Measurements from ENCODE around the gene POLD2.

Gene POLD2

DNA sequence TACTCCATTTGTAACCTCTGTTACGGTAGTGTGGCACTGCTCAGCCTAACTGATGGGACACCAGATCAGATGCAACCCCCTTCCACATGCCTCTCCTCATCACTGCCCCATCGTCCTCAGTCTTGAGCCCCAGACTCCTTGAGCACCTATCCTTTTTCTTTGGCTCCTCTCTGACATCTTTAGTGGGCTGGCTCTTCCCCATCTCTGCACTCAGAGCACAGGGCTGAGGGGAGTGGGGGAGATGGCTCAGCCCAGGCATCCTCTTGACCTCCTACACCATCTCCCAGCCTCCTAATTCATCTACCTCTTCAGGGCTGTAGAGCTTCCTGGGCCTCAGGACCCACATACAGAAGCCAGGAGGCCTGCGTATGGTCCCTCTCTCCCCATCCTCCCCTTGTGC, 39.6 kb downstream of the POLD2 start:
- Histone ChIP-seq H3K4me1 (ENCODE audit: control insufficient read depth in 5 of 5, insufficient read depth in 5 of 5, low read length in 5 of 5) (peaks cover 2 to 70% (median 59%) of the 10 kb centered on the region in 5 donors), H3K27ac (ENCODE audit: low read depth, low read length) (peak overlapping the region; percentile 15), H3K9ac (ENCODE audit: low read length in 5 of 5) (peak overlapping the region in 1 of 5 donors; percentile 34), H3K27me3 (ENCODE audit: control insufficient read depth in 5 of 5, insufficient read depth in 4 of 5, low read length in 5 of 5) (no peaks in the 10 kb centered on the region), H3K36me3 (ENCODE audit: control insufficient read depth in 5 of 5, insufficient read depth in 5 of 5, low read length in 5 of 5) (peaks cover 0 to 23% (median 20%) of the 10 kb centered on the region in 5 donors), H3K4me3 (ENCODE audit: low read depth in 1 of 5, low read length in 5 of 5) (no peak overlapping the region), H3K9me3 (ENCODE audit: control insufficient read depth in 5 of 5, low read length in 5 of 5) (no peaks in the 10 kb centered on the region)

DNA sequence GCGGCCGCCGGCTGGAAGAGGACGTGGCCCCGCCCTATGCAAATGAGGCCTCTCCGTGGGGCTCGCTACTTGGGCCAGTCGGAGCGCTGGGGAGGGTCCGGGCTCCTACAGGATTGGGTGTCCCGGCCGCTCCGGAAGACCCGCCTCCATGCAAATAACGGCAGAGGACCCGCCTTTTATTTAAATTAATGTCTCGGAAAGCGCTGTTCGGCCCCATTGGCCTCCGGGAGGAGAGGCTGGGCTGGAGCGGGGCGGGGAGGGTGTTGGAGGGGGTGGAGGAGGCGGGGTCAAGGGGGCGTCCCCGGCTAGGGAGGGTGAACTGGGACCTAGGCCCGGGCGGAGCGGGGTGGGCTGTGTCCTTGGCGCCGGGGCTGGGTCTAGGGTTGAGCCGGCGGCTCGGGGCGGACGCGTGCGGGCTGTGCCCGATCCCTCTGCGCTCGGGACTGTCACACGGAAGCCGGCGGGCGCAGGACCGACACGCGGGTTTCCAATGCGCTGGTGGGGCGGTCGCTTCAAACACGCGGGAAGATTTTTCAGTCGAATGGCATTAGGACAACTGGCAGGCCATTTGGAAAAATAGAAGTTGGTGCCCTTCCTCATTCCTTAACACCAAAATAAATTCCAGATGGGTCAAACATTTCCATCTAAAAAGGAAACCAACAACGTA, 40.7 kb downstream of the POLD2 start:
- H3K4me1 ChIP-seq (ENCODE audit: control insufficient read depth in 5 of 5, insufficient read depth in 5 of 5, low read length in 5 of 5): peaks cover 2 to 59% (median 48%) of the 10 kb centered on the region in 5 donors
- peak overlapping the region in 4 of 5 donors; percentile 33 to 73 (median 61) for H3K9ac ChIP-seq (ENCODE audit: low read length in 5 of 5)
- H3K27ac ChIP-seq (ENCODE audit: low read depth, low read length): peak overlapping the region; percentile 94

DNA sequence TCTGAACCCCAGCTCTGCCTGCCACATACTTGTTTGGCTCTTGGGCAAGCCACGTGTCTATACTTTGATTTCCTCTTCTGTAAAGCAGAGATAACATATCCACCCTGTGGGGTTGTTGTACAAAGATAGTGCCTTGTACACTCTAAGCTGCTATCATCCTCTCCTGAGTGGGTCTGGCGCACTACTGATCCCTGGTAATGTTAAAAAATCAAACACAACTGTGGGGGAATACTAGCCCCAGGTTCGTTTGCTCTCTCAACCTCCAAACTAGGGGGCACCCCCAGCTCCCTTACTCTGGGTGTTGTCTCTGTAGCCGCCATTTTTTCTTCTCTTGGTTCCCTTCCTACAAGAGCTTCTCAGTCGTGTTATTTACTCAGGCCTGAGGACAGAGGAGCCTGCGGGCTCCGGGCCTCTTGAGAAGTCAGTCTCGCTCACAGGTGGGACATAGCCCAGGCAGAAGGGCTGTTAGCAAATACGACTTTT, 42.0 kb downstream of the POLD2 start:
- Histone ChIP-seq H3K4me3 (ENCODE audit: low read depth in 1 of 5, low read length in 5 of 5) (peak overlapping the region in 4 of 5 donors; percentile 22 to 80 (median 33)), H3K9me3 (ENCODE audit: control insufficient read depth in 5 of 5, low read length in 5 of 5) (no peaks in the 10 kb centered on the region), H3K27me3 (ENCODE audit: control insufficient read depth in 5 of 5, insufficient read depth in 4 of 5, low read length in 5 of 5) (no peaks in the 10 kb centered on the region), H3K36me3 (ENCODE audit: control insufficient read depth in 5 of 5, insufficient read depth in 5 of 5, low read length in 5 of 5) (peaks cover 0 to 48% (median 45%) of the 10 kb centered on the region in 5 donors), H3K27ac (ENCODE audit: low read depth, low read length) (peak overlapping the region; percentile 69), H3K4me1 (ENCODE audit: control insufficient read depth in 5 of 5, insufficient read depth in 5 of 5, low read length in 5 of 5) (peaks cover 2 to 53% (median 41%) of the 10 kb centered on the region in 5 donors), H3K9ac (ENCODE audit: low read length in 5 of 5) (peak overlapping the region in 2 of 5 donors; percentile 35 to 60)

More for the DNA sequence above, 40.7 kb downstream of the POLD2 start:
- Histone ChIP-seq H3K4me3 (ENCODE audit: low read depth in 1 of 5, low read length in 5 of 5) (peak overlapping the region in 4 of 5 donors; percentile 39 to 80 (median 67)), H3K36me3 (ENCODE audit: control insufficient read depth in 5 of 5, insufficient read depth in 5 of 5, low read length in 5 of 5) (peaks cover 0 to 34% (median 32%) of the 10 kb centered on the region in 5 donors), H3K9me3 (ENCODE audit: control insufficient read depth in 5 of 5, low read length in 5 of 5) (no peaks in the 10 kb centered on the region), H3K27me3 (ENCODE audit: control insufficient read depth in 5 of 5, insufficient read depth in 4 of 5, low read length in 5 of 5) (no peaks in the 10 kb centered on the region)

DNA sequence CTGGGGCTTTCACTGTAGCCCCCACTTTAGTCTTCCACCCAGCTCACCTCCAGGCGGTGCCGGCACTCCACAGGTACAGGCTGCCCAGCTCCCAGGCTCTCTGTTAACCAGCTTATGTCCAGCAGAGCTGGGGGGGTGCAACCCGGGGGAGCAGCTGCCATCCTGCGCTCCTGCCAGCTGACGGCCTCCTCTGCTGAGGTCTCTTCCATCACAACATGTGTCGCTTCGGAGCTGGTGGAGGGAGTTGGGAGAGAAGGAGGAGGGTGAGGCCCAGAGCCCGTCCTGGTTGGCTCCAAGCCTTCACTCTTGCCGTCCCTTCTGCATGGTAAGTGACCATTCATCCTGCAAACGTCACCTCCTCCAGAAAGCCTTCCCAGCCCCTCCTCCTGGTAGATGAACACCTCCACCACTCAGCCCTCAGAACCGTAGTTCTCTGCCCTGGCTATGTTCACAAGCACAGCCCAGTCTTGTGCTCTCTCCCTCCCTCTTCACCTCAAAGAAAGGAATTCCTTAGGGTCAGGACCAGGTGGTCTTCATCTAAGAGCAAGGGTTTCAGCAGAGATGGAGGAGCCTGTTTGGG, 42.6 kb downstream of the POLD2 start:
- Histone ChIP-seq H3K9ac (ENCODE audit: low read length in 5 of 5) (peak overlapping the region in 2 of 5 donors; percentile 35 to 60), H3K9me3 (ENCODE audit: control insufficient read depth in 5 of 5, low read length in 5 of 5) (no peaks in the 10 kb centered on the region), H3K27me3 (ENCODE audit: control insufficient read depth in 5 of 5, insufficient read depth in 4 of 5, low read length in 5 of 5) (no peaks in the 10 kb centered on the region), H3K4me3 (ENCODE audit: low read depth in 1 of 5, low read length in 5 of 5) (peak overlapping the region in 2 of 5 donors; percentile 22 to 29), H3K27ac (ENCODE audit: low read depth, low read length) (peak overlapping the region; percentile 69), H3K36me3 (ENCODE audit: control insufficient read depth in 5 of 5, insufficient read depth in 5 of 5, low read length in 5 of 5) (peaks cover 0 to 53% (median 51%) of the 10 kb centered on the region in 5 donors), H3K4me1 (ENCODE audit: control insufficient read depth in 5 of 5, insufficient read depth in 5 of 5, low read length in 5 of 5) (peaks cover 2 to 55% (median 40%) of the 10 kb centered on the region in 5 donors)

DNA sequence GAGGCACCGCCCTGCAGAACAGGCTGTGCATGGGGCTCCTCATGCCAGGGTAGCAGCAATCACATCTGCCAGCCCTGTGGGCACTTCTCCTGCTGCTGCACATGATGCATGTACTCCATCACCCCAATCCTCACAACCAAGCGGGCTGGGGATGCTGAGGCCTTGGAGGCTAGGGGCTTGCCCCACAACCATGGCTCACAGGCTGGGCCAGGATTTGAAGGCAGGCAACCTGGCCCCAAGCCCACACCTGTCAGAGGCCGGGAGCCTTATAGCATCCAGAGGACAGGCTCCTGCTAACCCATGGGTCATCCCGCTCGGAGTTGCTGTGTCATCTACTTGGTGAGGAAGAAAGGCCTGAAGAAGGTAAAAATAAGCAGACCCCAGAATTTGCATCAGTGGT, 43.2 kb downstream of the POLD2 start:
- H3K36me3 ChIP-seq (ENCODE audit: control insufficient read depth in 5 of 5, insufficient read depth in 5 of 5, low read length in 5 of 5): peaks cover 0 to 59% (median 57%) of the 10 kb centered on the region in 5 donors
- H3K27ac ChIP-seq (ENCODE audit: low read depth, low read length): no peak overlapping the region
- H3K4me1 ChIP-seq (ENCODE audit: control insufficient read depth in 5 of 5, insufficient read depth in 5 of 5, low read length in 5 of 5): peaks cover 2 to 48% (median 35%) of the 10 kb centered on the region in 5 donors
- H3K4me3 ChIP-seq (ENCODE audit: low read depth in 1 of 5, low read length in 5 of 5): no peak overlapping the region
- H3K9ac ChIP-seq (ENCODE audit: low read length in 5 of 5): no peak overlapping the region
- no peaks in the 10 kb centered on the region for H3K9me3 ChIP-seq (ENCODE audit: control insufficient read depth in 5 of 5, low read length in 5 of 5)
- no peaks in the 10 kb centered on the region for H3K27me3 ChIP-seq (ENCODE audit: control insufficient read depth in 5 of 5, insufficient read depth in 4 of 5, low read length in 5 of 5)

DNA sequence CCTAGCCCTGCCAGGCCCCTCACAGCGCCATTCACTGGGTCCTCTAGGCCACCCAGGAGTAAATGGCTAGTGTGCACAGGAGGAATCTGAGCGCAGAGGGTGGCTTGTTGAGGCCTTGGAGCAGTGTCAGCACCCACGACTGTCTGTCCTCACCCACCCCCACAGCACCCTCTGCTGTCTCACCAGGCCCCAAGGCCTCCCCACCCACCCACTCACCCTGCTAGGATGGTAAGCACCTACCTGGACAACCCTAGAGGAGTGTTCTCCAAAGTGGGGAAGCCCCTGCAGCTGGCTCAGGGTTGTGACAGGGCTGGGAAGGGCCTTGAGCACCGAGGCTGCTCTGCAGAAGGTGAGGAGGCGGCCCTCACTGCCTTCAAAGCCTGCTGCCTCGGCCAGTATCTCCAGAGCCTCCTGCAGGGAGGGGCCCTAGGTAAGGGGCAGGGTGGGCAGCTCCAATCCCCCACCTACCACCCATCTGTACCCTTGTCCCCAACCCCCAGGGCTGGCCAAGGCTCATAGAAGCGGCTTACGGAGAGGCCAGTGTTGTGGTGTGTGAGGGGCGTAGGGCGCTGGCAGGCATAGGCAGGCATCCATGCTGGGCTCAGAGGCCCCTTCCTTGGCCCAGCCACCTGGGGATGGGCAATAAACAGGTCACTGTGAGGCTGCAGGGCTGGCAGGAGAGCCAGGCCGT, 43.9 kb downstream of the POLD2 start:
- Histone ChIP-seq H3K4me3 (ENCODE audit: low read depth in 1 of 5, low read length in 5 of 5) (no peak overlapping the region), H3K27ac (ENCODE audit: low read depth, low read length) (no peak overlapping the region), H3K4me1 (ENCODE audit: control insufficient read depth in 5 of 5, insufficient read depth in 5 of 5, low read length in 5 of 5) (peaks cover 1 to 43% (median 29%) of the 10 kb centered on the region in 5 donors), H3K27me3 (ENCODE audit: control insufficient read depth in 5 of 5, insufficient read depth in 4 of 5, low read length in 5 of 5) (no peaks in the 10 kb centered on the region), H3K36me3 (ENCODE audit: control insufficient read depth in 5 of 5, insufficient read depth in 5 of 5, low read length in 5 of 5) (peaks cover 3 to 64% (median 60%) of the 10 kb centered on the region in 5 donors), H3K9ac (ENCODE audit: low read length in 5 of 5) (no peak overlapping the region), H3K9me3 (ENCODE audit: control insufficient read depth in 5 of 5, low read length in 5 of 5) (no peaks in the 10 kb centered on the region)

DNA sequence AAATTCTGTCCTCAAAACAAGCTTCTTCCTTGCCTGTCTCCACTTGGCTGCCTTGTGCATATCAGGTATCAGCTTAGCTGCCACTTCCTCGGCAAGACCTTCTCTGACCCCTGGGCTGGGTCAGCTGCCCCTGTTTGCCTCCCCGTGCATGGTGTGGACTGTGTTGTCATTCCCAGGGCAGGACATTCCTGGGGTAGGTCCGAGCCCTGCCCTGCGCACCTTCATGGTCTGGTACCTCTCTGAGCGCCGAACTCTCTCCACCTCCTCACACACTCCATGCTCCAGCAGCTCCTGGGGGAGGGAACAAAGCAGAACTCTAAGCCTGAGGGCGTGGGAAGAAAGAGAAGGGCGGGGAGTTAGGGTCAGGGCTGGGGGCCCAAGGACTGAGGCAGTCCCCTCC, 44.8 kb downstream of the POLD2 start:
- no peak overlapping the region for H3K9ac ChIP-seq (ENCODE audit: low read length in 5 of 5)
- H3K27ac ChIP-seq (ENCODE audit: low read depth, low read length): no peak overlapping the region
- H3K4me3 ChIP-seq (ENCODE audit: low read depth in 1 of 5, low read length in 5 of 5): no peak overlapping the region
- no peaks in the 10 kb centered on the region for H3K27me3 ChIP-seq (ENCODE audit: control insufficient read depth in 5 of 5, insufficient read depth in 4 of 5, low read length in 5 of 5)
- peaks cover 0 to 43% (median 25%) of the 10 kb centered on the region in 5 donors for H3K4me1 ChIP-seq (ENCODE audit: control insufficient read depth in 5 of 5, insufficient read depth in 5 of 5, low read length in 5 of 5)
- H3K36me3 ChIP-seq (ENCODE audit: control insufficient read depth in 5 of 5, insufficient read depth in 5 of 5, low read length in 5 of 5): peaks cover 3 to 74% (median 67%) of the 10 kb centered on the region in 5 donors
- no peaks in the 10 kb centered on the region for H3K9me3 ChIP-seq (ENCODE audit: control insufficient read depth in 5 of 5, low read length in 5 of 5)

DNA sequence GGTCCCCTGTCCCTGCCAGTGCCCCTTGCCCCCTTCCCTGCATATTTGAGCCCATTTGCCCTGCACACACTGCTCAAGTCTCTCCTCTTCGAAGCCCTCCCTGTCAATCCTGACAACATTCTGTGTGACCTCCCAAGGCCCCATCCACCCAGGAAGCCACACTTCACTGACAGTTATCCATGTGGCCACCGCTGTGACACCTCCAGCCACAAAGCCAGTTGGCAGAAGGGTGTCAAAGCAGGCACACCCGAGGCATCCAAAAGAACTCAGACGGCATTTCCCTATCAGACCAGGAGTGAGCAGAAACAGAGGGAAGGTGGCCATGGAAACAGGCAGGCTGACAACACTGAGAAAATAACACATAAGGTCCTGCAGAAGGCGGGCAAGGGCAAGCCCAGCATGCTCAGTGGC, 45.7 kb downstream of the POLD2 start:
- Histone ChIP-seq H3K27me3 (ENCODE audit: control insufficient read depth in 5 of 5, insufficient read depth in 4 of 5, low read length in 5 of 5) (no peaks in the 10 kb centered on the region), H3K9ac (ENCODE audit: low read length in 5 of 5) (peak overlapping the region in 1 of 5 donors; percentile 26), H3K36me3 (ENCODE audit: control insufficient read depth in 5 of 5, insufficient read depth in 5 of 5, low read length in 5 of 5) (peaks cover 3 to 82% (median 75%) of the 10 kb centered on the region in 5 donors), H3K4me3 (ENCODE audit: low read depth in 1 of 5, low read length in 5 of 5) (no peak overlapping the region), H3K27ac (ENCODE audit: low read depth, low read length) (no peak overlapping the region), H3K9me3 (ENCODE audit: control insufficient read depth in 5 of 5, low read length in 5 of 5) (no peaks in the 10 kb centered on the region), H3K4me1 (ENCODE audit: control insufficient read depth in 5 of 5, insufficient read depth in 5 of 5, low read length in 5 of 5) (peaks cover 0 to 45% (median 25%) of the 10 kb centered on the region in 5 donors)

DNA sequence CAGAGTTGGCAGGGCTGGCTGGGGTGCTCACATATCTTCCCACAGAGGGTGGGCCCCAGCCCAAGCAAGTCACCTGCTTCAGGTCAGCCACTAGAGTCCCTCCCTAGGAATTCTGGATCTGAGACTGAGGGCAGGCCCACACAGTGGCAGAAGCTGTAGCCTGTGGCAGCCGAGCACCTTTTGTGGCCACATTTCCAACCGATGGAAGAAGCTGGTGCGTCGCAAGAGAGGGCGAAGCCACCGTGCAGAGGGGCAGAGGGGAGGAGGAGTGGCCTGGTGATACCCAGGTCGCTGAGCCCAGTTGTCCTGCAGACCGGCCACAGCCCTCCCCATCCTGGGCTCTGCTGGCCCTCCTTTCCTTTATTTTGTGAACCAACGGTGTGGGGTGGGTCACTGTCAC, 46.3 kb downstream of the POLD2 start:
- H3K4me3 ChIP-seq (ENCODE audit: low read depth in 1 of 5, low read length in 5 of 5): no peak overlapping the region
- no peak overlapping the region for H3K9ac ChIP-seq (ENCODE audit: low read length in 5 of 5)
- peaks cover 0 to 50% (median 30%) of the 10 kb centered on the region in 5 donors for H3K4me1 ChIP-seq (ENCODE audit: control insufficient read depth in 5 of 5, insufficient read depth in 5 of 5, low read length in 5 of 5)
- peaks cover 3 to 84% (median 77%) of the 10 kb centered on the region in 5 donors for H3K36me3 ChIP-seq (ENCODE audit: control insufficient read depth in 5 of 5, insufficient read depth in 5 of 5, low read length in 5 of 5)
- H3K27ac ChIP-seq (ENCODE audit: low read depth, low read length): no peak overlapping the region
- H3K9me3 ChIP-seq (ENCODE audit: control insufficient read depth in 5 of 5, low read length in 5 of 5): no peaks in the 10 kb centered on the region
- H3K27me3 ChIP-seq (ENCODE audit: control insufficient read depth in 5 of 5, insufficient read depth in 4 of 5, low read length in 5 of 5): no peaks in the 10 kb centered on the region
